Activated CD4-positive, alpha-beta T cell treated with anti-CD3 and anti-CD28 coated beads for 36 hours (primary cell): ENCODE results near the gene GRAMD1C. TPM values are rescaled to one million over a fixed set of nuclear protein-coding genes. Genes with fewer than 3 reads are reported as not detected.

Experiments
- ATAC-seq: fragments of 200-7000 bp; cut with Tn5 transposase; one replicate; pipeline ENCODE4 v1.10.0; 2021; ENCODE audit warnings: mild to moderate bottlenecking, moderate library complexity
- CTCF ChIA-PET: fragments of 350-600 bp; sonication (Branson Sonifier 250); formaldehyde crosslinking; loops from one replicate; lab custom pipeline; 2021; ENCODE audit warnings: antibody characterized with exemption; lab: Charles Lee
- POLR2A ChIA-PET: fragments of 350-600 bp; sonication (Branson Sonifier 250); formaldehyde crosslinking; loops from one replicate; lab custom pipeline; 2021; ENCODE audit warnings: antibody characterized with exemption, inconsistent platforms; lab: Charles Lee
- DNase-seq: peaks from one replicate; pipeline ENCODE4 v3.0.0-alpha.2; 2020
- H3K27ac Mint-ChIP-seq: one replicate; pipeline ENCODE4 v1.8.0; 2021; ENCODE audit warnings: mixed read lengths
- H3K27me3 Mint-ChIP-seq: one replicate; pipeline ENCODE4 v1.8.0; 2021; ENCODE audit warnings: mixed read lengths
- H3K36me3 Mint-ChIP-seq: one replicate; pipeline ENCODE4 v1.8.0; 2021; ENCODE audit warnings: low read depth, mixed read lengths
- H3K4me1 Mint-ChIP-seq: one replicate; pipeline ENCODE4 v1.8.0; 2021; ENCODE audit warnings: mixed read lengths
- H3K4me3 Mint-ChIP-seq: one replicate; pipeline ENCODE4 v1.8.0; 2021; ENCODE audit warnings: mild to moderate bottlenecking, moderate library complexity, mixed read lengths
- H3K9me3 Mint-ChIP-seq: one replicate; pipeline ENCODE4 v1.8.0; 2021; ENCODE audit warnings: low read depth, mixed read lengths
- intact Hi-C, 2 experiments: fragments of 100-400 bp; cut with DNase I in 1 of 2; cut with micrococcal nuclease in 1 of 2; formaldehyde crosslinking; loops; one replicate each; pipeline versions ENCODE4 v1.14.2 to v1.15.1; 2022 to 2024; cut with DNase I, micrococcal nuclease
- total RNA-seq, 2 experiments: library from RNA; stranded (reverse); gene quantifications; one replicate each; pipeline ENCODE4 v1.2.3, GENCODE V29; 2021

Gene GRAMD1C
- total RNA-seq, 2 experiments from 2014 or later: 0.87 to 0.97 TPM

DNA sequence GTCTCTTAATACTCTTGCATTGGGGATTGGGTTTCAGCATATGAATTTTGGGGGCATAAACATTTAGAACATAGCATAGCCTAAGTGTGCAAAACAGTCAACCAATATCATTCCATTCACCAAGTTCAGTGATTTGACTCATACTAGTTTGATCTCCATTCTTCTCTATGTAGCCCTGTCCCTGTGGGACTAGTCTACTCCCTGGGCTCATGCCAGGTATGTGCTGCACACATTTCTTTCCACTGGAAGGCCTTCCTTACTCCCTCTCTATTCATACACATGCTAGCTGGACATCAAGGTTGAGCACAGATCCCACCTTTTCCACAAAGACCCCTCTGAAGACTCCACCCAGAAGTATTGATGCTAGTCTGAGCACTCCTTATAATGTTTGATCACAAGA lies 114.3 kb downstream of the GRAMD1C start:
- CTCF ChIA-PET: no interaction called here
- POLR2A ChIA-PET: no interaction called here
- intact Hi-C loops: no loop called here
- peaks cover 8% of the 10 kb centered on the region for H3K27me3 Mint-ChIP-seq
- no peak for ATAC-seq
- H3K4me3 Mint-ChIP-seq: no peak overlapping the region
- no peak for DNase-seq
- no peaks in the 10 kb centered on the region for H3K9me3 Mint-ChIP-seq
- peaks cover 20% of the 10 kb centered on the region for H3K4me1 Mint-ChIP-seq
- peaks cover 2% of the 10 kb centered on the region for H3K36me3 Mint-ChIP-seq
- H3K27ac Mint-ChIP-seq: no peak overlapping the region

DNA sequence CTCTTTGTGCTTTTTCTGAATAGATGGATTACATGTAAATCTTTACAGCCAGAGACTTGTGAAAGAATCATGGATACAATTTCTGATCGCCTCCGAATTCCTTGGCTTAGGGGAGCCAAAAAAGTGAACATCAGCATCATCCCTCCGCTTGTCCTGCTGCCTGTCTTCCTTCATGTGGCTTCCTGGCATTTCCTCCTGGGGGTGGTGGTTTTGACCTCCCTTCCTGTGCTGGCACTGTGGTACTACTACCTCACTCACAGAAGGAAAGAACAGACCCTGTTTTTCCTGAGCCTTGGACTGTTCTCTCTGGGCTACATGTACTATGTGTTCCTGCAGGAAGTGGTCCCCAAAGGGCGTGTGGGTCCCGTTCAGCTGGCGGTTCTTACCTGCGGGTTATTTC lies 115.1 kb downstream of the GRAMD1C start:
- DNase-seq: no peak
- H3K36me3 Mint-ChIP-seq: peaks cover 2% of the 10 kb centered on the region
- no peaks in the 10 kb centered on the region for H3K9me3 Mint-ChIP-seq
- CTCF ChIA-PET: interaction anchor here (0.7 kb wide), 1 partner anchor 13 kb away, joined by 3 read pairs; no protein-coding TSS in a partner anchor
- H3K4me1 Mint-ChIP-seq: peaks cover 18% of the 10 kb centered on the region
- POLR2A ChIA-PET: no interaction called here
- peaks cover 7% of the 10 kb centered on the region for H3K27me3 Mint-ChIP-seq
- ATAC-seq: no peak
- H3K27ac Mint-ChIP-seq: no peak overlapping the region
- no peak overlapping the region for H3K4me3 Mint-ChIP-seq
- intact Hi-C loops: no loop called here

DNA sequence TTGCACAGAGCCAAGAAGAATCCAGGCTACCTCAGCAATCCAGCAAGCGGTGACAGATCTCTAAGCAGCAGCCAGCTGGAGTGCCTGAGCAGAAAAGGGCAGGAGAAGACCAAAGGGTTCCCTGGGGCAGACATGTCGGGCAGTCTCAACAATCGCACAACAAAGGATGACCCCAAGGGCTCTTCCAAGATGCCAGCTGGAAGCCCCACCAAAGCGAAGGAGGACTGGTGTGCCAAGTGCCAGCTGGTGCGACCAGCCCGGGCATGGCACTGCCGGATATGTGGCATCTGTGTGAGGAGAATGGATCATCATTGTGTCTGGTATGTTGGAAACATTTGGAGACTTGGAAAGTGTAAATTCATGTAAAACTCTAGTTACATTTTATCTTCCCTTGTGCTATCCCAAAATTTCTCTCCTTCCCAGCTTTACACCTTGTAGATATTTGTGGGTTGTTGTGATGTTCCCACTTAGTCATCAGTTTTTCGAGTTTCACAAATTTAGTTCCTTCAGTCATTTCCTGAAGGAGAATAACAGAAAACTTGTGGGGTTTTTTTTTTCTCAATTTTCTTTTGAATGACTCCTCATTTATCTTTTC lies 115.6 kb downstream of the GRAMD1C start:
- CTCF ChIA-PET: interaction anchor here (0.7 kb wide), 1 partner anchor 14 kb away, joined by 3 read pairs; no protein-coding TSS in a partner anchor
- no peak overlapping the region for H3K27ac Mint-ChIP-seq

DNA sequence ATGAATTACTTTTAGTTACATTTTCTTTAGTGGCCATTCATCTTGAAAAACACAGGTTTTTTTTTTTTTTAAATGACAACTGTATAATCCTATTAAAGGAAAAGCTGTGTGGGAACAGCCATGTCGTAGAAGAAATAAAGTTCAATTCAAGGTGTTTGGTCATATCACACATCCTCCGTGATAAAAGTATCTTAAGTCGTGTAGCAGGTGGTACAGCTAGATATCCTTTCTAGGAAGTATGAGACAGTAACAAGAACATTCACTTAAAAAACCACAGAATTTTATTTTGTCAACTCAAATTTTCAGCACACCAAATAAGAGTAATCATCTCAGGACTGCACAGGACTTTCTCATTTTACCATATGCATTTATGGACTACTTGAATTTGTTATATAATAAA lies 125.3 kb downstream of the GRAMD1C start:
- peaks cover 2% of the 10 kb centered on the region for H3K36me3 Mint-ChIP-seq
- POLR2A ChIA-PET: no interaction called here
- intact Hi-C loops: no loop called here
- H3K4me3 Mint-ChIP-seq: no peak overlapping the region
- no peak overlapping the region for H3K27ac Mint-ChIP-seq
- DNase-seq (no peak), ATAC-seq (no peak)
- CTCF ChIA-PET: no interaction called here
- no peaks in the 10 kb centered on the region for H3K27me3 Mint-ChIP-seq
- no peaks in the 10 kb centered on the region for H3K4me1 Mint-ChIP-seq
- no peaks in the 10 kb centered on the region for H3K9me3 Mint-ChIP-seq

More for the DNA sequence above, 115.6 kb downstream of the GRAMD1C start:
- ATAC-seq (no peak), DNase-seq (no peak)
- Mint-ChIP-seq H3K36me3 (peaks cover 2% of the 10 kb centered on the region), H3K9me3 (no peaks in the 10 kb centered on the region), H3K27me3 (peaks cover 3% of the 10 kb centered on the region), H3K4me3 (no peak overlapping the region), H3K4me1 (peaks cover 14% of the 10 kb centered on the region)
- intact Hi-C loops: no loop called here
- POLR2A ChIA-PET: no interaction called here

DNA sequence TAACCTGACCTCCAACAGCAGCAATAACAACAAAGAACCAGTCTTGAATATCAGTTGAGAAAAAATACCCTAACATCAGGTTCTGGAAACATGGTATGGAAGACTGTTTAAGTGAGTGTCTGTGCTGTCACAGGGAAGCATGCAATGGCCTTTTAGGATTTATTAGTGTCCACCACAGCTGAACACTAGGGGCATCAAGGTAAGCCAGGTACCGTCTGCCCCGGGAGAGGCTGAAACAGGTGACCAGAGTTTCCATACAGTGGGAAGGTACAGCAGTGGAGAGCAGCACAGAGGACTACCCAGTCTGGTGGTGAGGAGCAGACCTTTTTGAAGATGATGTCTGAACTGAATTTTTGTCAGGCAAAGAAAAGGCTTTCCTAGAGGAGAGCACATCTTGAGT lies 127.6 kb downstream of the GRAMD1C start:
- H3K36me3 Mint-ChIP-seq: peaks cover 2% of the 10 kb centered on the region
- intact Hi-C loops: no loop called here
- no peaks in the 10 kb centered on the region for H3K27me3 Mint-ChIP-seq
- ChIA-PET POLR2A (no interaction called here), CTCF (no interaction called here)
- no peaks in the 10 kb centered on the region for H3K4me1 Mint-ChIP-seq
- ATAC-seq: no peak
- H3K9me3 Mint-ChIP-seq: peaks cover 3% of the 10 kb centered on the region
- no peak overlapping the region for H3K27ac Mint-ChIP-seq
- no peak overlapping the region for H3K4me3 Mint-ChIP-seq
- DNase-seq: no peak

DNA sequence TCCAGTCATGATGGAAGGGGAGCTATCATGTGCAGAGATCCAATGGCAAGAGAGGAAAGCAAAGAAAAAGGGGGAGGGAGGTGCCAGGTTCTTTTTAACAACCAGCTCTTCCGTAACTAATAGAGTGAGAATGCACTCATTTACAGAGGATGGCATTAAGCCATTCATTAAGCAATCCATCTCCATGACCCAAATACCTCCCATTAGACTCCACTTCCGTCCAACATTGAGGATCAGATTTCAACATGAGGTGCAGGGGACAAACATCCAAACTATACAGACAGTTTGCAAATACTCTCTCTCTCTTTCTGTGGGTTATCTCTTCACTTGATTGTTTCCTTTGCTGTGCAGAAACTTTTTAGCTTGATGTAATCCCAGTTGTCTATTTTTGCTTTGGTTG lies 130.4 kb downstream of the GRAMD1C start:
- intact Hi-C loops: no loop called here
- H3K36me3 Mint-ChIP-seq: peaks cover 10% of the 10 kb centered on the region
- ATAC-seq: no peak
- H3K4me3 Mint-ChIP-seq: no peak overlapping the region
- POLR2A ChIA-PET: interaction anchor here (0.5 kb wide), 1 partner anchor 119 kb away, joined by 6 read pairs; no protein-coding TSS in a partner anchor
- H3K9me3 Mint-ChIP-seq: peaks cover 24% of the 10 kb centered on the region
- H3K4me1 Mint-ChIP-seq: no peaks in the 10 kb centered on the region
- H3K27ac Mint-ChIP-seq: no peak overlapping the region
- DNase-seq: no peak
- no peaks in the 10 kb centered on the region for H3K27me3 Mint-ChIP-seq
- CTCF ChIA-PET: interaction anchor here (0.6 kb wide), 1 partner anchor 56 kb away, joined by 3 read pairs; no protein-coding TSS in a partner anchor

DNA sequence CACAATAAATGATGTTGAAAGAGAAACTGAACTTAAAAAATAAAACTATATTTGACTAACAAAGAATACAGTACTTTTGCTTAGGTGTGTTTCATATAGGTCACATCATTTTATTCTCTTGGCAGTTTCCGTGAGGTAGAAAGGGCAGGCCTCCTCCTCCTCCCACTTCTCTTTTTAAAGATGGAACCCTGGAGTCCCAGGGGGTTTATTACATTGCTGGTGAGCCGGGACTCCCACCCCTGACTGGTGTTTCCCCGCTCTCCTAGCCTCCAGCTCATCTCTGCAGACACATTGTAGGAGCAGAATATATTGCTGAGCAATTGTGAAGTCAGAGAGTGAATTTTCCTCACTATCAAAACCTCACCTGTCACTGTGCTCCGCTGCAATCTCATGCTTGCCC lies 139.2 kb downstream of the GRAMD1C start:
- CTCF ChIA-PET: no interaction called here
- POLR2A ChIA-PET: no interaction called here
- no peak overlapping the region for H3K4me3 Mint-ChIP-seq
- peaks cover 29% of the 10 kb centered on the region for H3K36me3 Mint-ChIP-seq
- intact Hi-C loops: no loop called here
- H3K27me3 Mint-ChIP-seq: no peaks in the 10 kb centered on the region
- H3K9me3 Mint-ChIP-seq: peaks cover 16% of the 10 kb centered on the region
- ATAC-seq (no peak), DNase-seq (no peak)
- H3K4me1 Mint-ChIP-seq: no peaks in the 10 kb centered on the region
- H3K27ac Mint-ChIP-seq: no peak overlapping the region

DNA sequence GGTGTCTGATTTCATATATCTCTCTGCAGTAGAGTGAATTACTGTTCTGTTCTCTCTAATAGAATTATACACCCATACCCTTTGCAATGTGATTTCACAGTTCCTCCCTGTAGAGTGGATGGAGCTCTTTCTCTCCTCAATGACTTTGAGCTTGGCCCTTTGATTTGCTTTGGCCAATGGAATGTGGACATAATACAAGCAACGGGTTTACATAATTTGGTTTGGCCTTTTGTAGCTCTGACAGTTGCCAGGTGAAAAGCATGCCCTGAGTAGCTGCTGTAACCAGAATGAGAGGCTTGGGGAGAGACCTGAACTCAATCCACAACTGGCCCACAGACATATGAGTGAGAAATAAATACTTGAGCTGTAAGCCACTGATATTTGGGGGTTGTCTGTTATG lies 141.3 kb downstream of the GRAMD1C start:
- Mint-ChIP-seq H3K27ac (no peak overlapping the region), H3K9me3 (no peaks in the 10 kb centered on the region), H3K27me3 (no peaks in the 10 kb centered on the region), H3K4me1 (no peaks in the 10 kb centered on the region), H3K4me3 (no peak overlapping the region), H3K36me3 (peaks cover 20% of the 10 kb centered on the region)
- ATAC-seq: no peak
- intact Hi-C loops: no loop called here
- DNase-seq: no peak
- POLR2A ChIA-PET: no interaction called here
- CTCF ChIA-PET: interaction anchor here (0.6 kb wide), 1 partner anchor 771 kb away, joined by 3 read pairs; no protein-coding TSS in a partner anchor

DNA sequence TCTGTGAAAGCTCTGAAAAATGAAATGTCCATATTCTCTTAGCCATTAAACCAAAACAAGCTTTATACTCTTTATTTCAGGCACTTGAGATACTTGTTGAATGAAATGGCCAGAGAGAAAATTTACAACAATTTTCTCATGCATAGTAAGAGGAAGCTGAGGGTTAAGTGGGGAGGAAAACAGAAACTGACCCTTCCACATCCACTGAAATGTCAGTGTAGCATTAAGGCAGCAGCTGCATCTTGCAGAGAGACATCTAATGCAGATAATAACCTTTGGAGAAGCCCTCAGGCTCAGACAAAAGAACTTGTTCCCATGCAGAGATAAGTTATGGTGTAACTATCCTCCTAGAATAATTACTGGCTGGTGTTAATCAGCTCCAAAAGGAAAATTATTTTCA lies 143.2 kb downstream of the GRAMD1C start:
- ATAC-seq: no peak
- Mint-ChIP-seq H3K4me3 (no peak overlapping the region), H3K27me3 (no peaks in the 10 kb centered on the region), H3K36me3 (peaks cover 16% of the 10 kb centered on the region), H3K4me1 (peaks cover 2% of the 10 kb centered on the region), H3K9me3 (peaks cover 3% of the 10 kb centered on the region), H3K27ac (no peak overlapping the region)
- no peak for DNase-seq
- ChIA-PET CTCF (interaction anchor here (0.9 to 1.0 kb wide), 2 partner anchors 10 to 418 kb away, joined by 3 read pairs; no protein-coding TSS in a partner anchor), POLR2A (no interaction called here)
- intact Hi-C loops: no loop called here

DNA sequence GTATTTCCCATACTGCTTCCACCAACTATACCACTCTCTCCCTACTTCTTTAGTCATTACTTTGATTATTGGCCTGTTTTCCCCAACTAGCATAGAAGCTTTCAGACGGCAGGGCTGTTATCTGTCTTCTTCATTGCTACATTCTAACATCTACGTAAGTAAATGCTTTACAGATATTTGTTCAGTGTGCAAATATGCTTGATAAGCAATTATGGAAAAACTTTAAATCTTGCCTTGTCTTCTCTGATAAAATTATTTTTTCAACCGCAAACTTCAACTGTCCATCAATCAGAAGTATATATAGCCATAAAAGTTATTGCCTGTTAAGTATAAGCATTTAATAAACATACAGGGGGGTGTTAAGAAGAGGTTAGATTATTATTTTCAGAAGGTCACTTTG lies 145.0 kb downstream of the GRAMD1C start:
- POLR2A ChIA-PET: interaction anchor here (0.5 kb wide), 1 partner anchor 381 kb away, joined by 3 read pairs; no protein-coding TSS in a partner anchor
- Mint-ChIP-seq H3K36me3 (peaks cover 11% of the 10 kb centered on the region), H3K27ac (no peak overlapping the region), H3K27me3 (no peaks in the 10 kb centered on the region), H3K4me1 (peaks cover 2% of the 10 kb centered on the region), H3K9me3 (peaks cover 3% of the 10 kb centered on the region), H3K4me3 (no peak overlapping the region)
- intact Hi-C loops: no loop called here
- DNase-seq: no peak
- no peak for ATAC-seq
- CTCF ChIA-PET: interaction anchor here (1.0 kb wide), 1 partner anchor 19 kb away, joined by 3 read pairs; no protein-coding TSS in a partner anchor

DNA sequence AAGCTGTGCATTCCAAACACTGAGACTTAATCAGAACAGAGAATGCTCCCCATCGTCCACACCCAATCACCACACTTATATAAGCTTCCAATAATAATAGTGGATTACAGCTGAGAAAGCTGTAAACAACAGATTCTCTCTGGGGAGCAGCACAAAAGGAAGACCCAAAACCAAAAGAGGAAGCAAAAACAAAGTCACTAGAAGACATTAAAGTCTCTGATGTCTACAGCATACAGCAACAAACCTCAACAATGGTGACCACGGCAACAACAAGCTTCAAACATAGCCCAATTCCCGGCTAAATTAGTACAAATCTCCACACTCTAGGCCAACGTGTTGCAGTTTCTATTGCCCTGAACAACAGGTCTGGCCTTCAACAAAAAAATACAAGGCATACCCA lies 147.0 kb downstream of the GRAMD1C start:
- Mint-ChIP-seq H3K4me1 (peaks cover 2% of the 10 kb centered on the region), H3K4me3 (no peak overlapping the region), H3K9me3 (peaks cover 3% of the 10 kb centered on the region), H3K27me3 (no peaks in the 10 kb centered on the region), H3K27ac (no peak overlapping the region), H3K36me3 (peaks cover 11% of the 10 kb centered on the region)
- intact Hi-C loops: no loop called here
- ATAC-seq (no peak), DNase-seq (no peak)
- POLR2A ChIA-PET: no interaction called here
- CTCF ChIA-PET: interaction anchor here (0.5 to 1.1 kb wide), 2 partner anchors 10 to 13 kb away, joined by 3 read pairs; no protein-coding TSS in a partner anchor
